ENCODE data around the gene BDP1.
A peak's percentile ranks its signal among the peaks of the same experiment; 100 is the strongest.
"Not testable (repeated sequence)": the region's sequence is repeated elsewhere in the genome, so short reads cannot be mapped to it uniquely, and the experiment has no call there.

The BDP1 gene
- 174 to 215 (median 196) reads per million in 3 donors for total RNA-seq

GRCh38 chr5:71455427-71456361, at the start of gene BDP1:
BDP1 (plus strand) TSS chr5:71455651; CDS start chr5:71455878, 227 bp downstream.
- peak; percentile 91 to 94 (median 93) for DNase-seq
- peaks cover 6% of the 10 kb centered on the region for H3K4me1 ChIP-seq (ENCODE audit: control insufficient read depth, insufficient read depth, low read length, poor library complexity, severe bottlenecking)
- H3K4me3 ChIP-seq (ENCODE audit: insufficient read depth, low read depth, low read length, poor library complexity, severe bottlenecking): peak within 1 kb of the TSS; percentile 93

GRCh38 chr5:71410088-71410487, 45.4 kb upstream of the BDP1 start:
- not testable (repeated sequence) for H3K4me3 ChIP-seq (ENCODE audit: insufficient read depth, low read depth, low read length, poor library complexity, severe bottlenecking); DNase-seq; H3K4me1 ChIP-seq (ENCODE audit: control insufficient read depth, insufficient read depth, low read length, poor library complexity, severe bottlenecking); H3K27ac ChIP-seq (ENCODE audit: insufficient read depth, low read length, poor library complexity, severe bottlenecking); H3K9me3 ChIP-seq (ENCODE audit: control insufficient read depth, low read length); H3K36me3 ChIP-seq (ENCODE audit: control insufficient read depth, insufficient read depth, low read length); H3K27me3 ChIP-seq (replicated peaks; ENCODE audit: control insufficient read depth, insufficient read depth, low read length, poor library complexity, severe bottlenecking)

More at GRCh38 chr5:71455427-71456361, at the start of gene BDP1:
- peak within 1 kb of the TSS; percentile 90 for H3K27ac ChIP-seq (ENCODE audit: insufficient read depth, low read length, poor library complexity, severe bottlenecking)
- peaks cover 22% of the 10 kb centered on the region for H3K36me3 ChIP-seq (ENCODE audit: control insufficient read depth, insufficient read depth, low read length)
- H3K27me3 ChIP-seq (replicated peaks; ENCODE audit: control insufficient read depth, insufficient read depth, low read length, poor library complexity, severe bottlenecking): peaks cover 3% of the 10 kb centered on the region
- H3K9me3 ChIP-seq (ENCODE audit: control insufficient read depth, low read length): no peaks in the 10 kb centered on the region

GRCh38 chr5:71415626-71416025, 39.8 kb upstream of the BDP1 start:
- not testable (repeated sequence) for H3K9me3 ChIP-seq (ENCODE audit: control insufficient read depth, low read length); H3K4me3 ChIP-seq (ENCODE audit: insufficient read depth, low read depth, low read length, poor library complexity, severe bottlenecking); H3K27me3 ChIP-seq (replicated peaks; ENCODE audit: control insufficient read depth, insufficient read depth, low read length, poor library complexity, severe bottlenecking); H3K27ac ChIP-seq (ENCODE audit: insufficient read depth, low read length, poor library complexity, severe bottlenecking); H3K36me3 ChIP-seq (ENCODE audit: control insufficient read depth, insufficient read depth, low read length); DNase-seq; H3K4me1 ChIP-seq (ENCODE audit: control insufficient read depth, insufficient read depth, low read length, poor library complexity, severe bottlenecking)

- not testable (repeated sequence) for H3K9me3 ChIP-seq (ENCODE audit: control insufficient read depth, low read length); H3K36me3 ChIP-seq (ENCODE audit: control insufficient read depth, insufficient read depth, low read length); DNase-seq; H3K27me3 ChIP-seq (replicated peaks; ENCODE audit: control insufficient read depth, insufficient read depth, low read length, poor library complexity, severe bottlenecking); H3K27ac ChIP-seq (ENCODE audit: insufficient read depth, low read length, poor library complexity, severe bottlenecking); H3K4me3 ChIP-seq (ENCODE audit: insufficient read depth, low read depth, low read length, poor library complexity, severe bottlenecking); H3K4me1 ChIP-seq (ENCODE audit: control insufficient read depth, insufficient read depth, low read length, poor library complexity, severe bottlenecking)
These were observed 37.4 kb upstream of the BDP1 start for GRCh38 chr5:71418026-71418425.

- not testable (repeated sequence) for H3K27me3 ChIP-seq (replicated peaks; ENCODE audit: control insufficient read depth, insufficient read depth, low read length, poor library complexity, severe bottlenecking); DNase-seq; H3K9me3 ChIP-seq (ENCODE audit: control insufficient read depth, low read length); H3K36me3 ChIP-seq (ENCODE audit: control insufficient read depth, insufficient read depth, low read length); H3K4me1 ChIP-seq (ENCODE audit: control insufficient read depth, insufficient read depth, low read length, poor library complexity, severe bottlenecking); H3K4me3 ChIP-seq (ENCODE audit: insufficient read depth, low read depth, low read length, poor library complexity, severe bottlenecking); H3K27ac ChIP-seq (ENCODE audit: insufficient read depth, low read length, poor library complexity, severe bottlenecking)
These were observed 34.2 kb upstream of the BDP1 start for GRCh38 chr5:71421278-71421677.

- H3K36me3 ChIP-seq (ENCODE audit: control insufficient read depth, insufficient read depth, low read length); DNase-seq; H3K27ac ChIP-seq (ENCODE audit: insufficient read depth, low read length, poor library complexity, severe bottlenecking); H3K27me3 ChIP-seq (replicated peaks; ENCODE audit: control insufficient read depth, insufficient read depth, low read length, poor library complexity, severe bottlenecking); H3K9me3 ChIP-seq (ENCODE audit: control insufficient read depth, low read length); H3K4me3 ChIP-seq (ENCODE audit: insufficient read depth, low read depth, low read length, poor library complexity, severe bottlenecking); H3K4me1 ChIP-seq (ENCODE audit: control insufficient read depth, insufficient read depth, low read length, poor library complexity, severe bottlenecking): not testable (repeated sequence)
These were observed 31.6 kb upstream of the BDP1 start for GRCh38 chr5:71423896-71424295.

- not testable (repeated sequence) for DNase-seq; H3K36me3 ChIP-seq (ENCODE audit: control insufficient read depth, insufficient read depth, low read length); H3K4me3 ChIP-seq (ENCODE audit: insufficient read depth, low read depth, low read length, poor library complexity, severe bottlenecking); H3K9me3 ChIP-seq (ENCODE audit: control insufficient read depth, low read length); H3K27ac ChIP-seq (ENCODE audit: insufficient read depth, low read length, poor library complexity, severe bottlenecking); H3K4me1 ChIP-seq (ENCODE audit: control insufficient read depth, insufficient read depth, low read length, poor library complexity, severe bottlenecking); H3K27me3 ChIP-seq (replicated peaks; ENCODE audit: control insufficient read depth, insufficient read depth, low read length, poor library complexity, severe bottlenecking)
These were observed 28.6 kb upstream of the BDP1 start for GRCh38 chr5:71426686-71427474.

GRCh38 chr5:71432410-71432809, 23.0 kb upstream of the BDP1 start:
- H3K9me3 ChIP-seq (ENCODE audit: control insufficient read depth, low read length); H3K27me3 ChIP-seq (replicated peaks; ENCODE audit: control insufficient read depth, insufficient read depth, low read length, poor library complexity, severe bottlenecking); DNase-seq; H3K27ac ChIP-seq (ENCODE audit: insufficient read depth, low read length, poor library complexity, severe bottlenecking); H3K4me1 ChIP-seq (ENCODE audit: control insufficient read depth, insufficient read depth, low read length, poor library complexity, severe bottlenecking); H3K4me3 ChIP-seq (ENCODE audit: insufficient read depth, low read depth, low read length, poor library complexity, severe bottlenecking); H3K36me3 ChIP-seq (ENCODE audit: control insufficient read depth, insufficient read depth, low read length): not testable (repeated sequence)

- H3K27ac ChIP-seq (ENCODE audit: insufficient read depth, low read length, poor library complexity, severe bottlenecking); DNase-seq; H3K9me3 ChIP-seq (ENCODE audit: control insufficient read depth, low read length); H3K4me3 ChIP-seq (ENCODE audit: insufficient read depth, low read depth, low read length, poor library complexity, severe bottlenecking); H3K4me1 ChIP-seq (ENCODE audit: control insufficient read depth, insufficient read depth, low read length, poor library complexity, severe bottlenecking); H3K36me3 ChIP-seq (ENCODE audit: control insufficient read depth, insufficient read depth, low read length); H3K27me3 ChIP-seq (replicated peaks; ENCODE audit: control insufficient read depth, insufficient read depth, low read length, poor library complexity, severe bottlenecking): not testable (repeated sequence)
These were observed 20.6 kb upstream of the BDP1 start for GRCh38 chr5:71434825-71435224.

- not testable (repeated sequence) for H3K4me3 ChIP-seq (ENCODE audit: insufficient read depth, low read depth, low read length, poor library complexity, severe bottlenecking); H3K27ac ChIP-seq (ENCODE audit: insufficient read depth, low read length, poor library complexity, severe bottlenecking); H3K27me3 ChIP-seq (replicated peaks; ENCODE audit: control insufficient read depth, insufficient read depth, low read length, poor library complexity, severe bottlenecking); H3K4me1 ChIP-seq (ENCODE audit: control insufficient read depth, insufficient read depth, low read length, poor library complexity, severe bottlenecking); H3K9me3 ChIP-seq (ENCODE audit: control insufficient read depth, low read length); H3K36me3 ChIP-seq (ENCODE audit: control insufficient read depth, insufficient read depth, low read length); DNase-seq
These were observed 13.9 kb upstream of the BDP1 start for GRCh38 chr5:71441564-71441963.
